NCI-H2227 (cell line): ENCODE data around the gene HEXD.

Experiments used
- DNase-seq: peaks from one replicate; lab custom pipeline; 2025; ENCODE audit not compliant: unreplicated experiment; lab: John Stamatoyannopoulos, UW

Gene HEXD

DNA sequence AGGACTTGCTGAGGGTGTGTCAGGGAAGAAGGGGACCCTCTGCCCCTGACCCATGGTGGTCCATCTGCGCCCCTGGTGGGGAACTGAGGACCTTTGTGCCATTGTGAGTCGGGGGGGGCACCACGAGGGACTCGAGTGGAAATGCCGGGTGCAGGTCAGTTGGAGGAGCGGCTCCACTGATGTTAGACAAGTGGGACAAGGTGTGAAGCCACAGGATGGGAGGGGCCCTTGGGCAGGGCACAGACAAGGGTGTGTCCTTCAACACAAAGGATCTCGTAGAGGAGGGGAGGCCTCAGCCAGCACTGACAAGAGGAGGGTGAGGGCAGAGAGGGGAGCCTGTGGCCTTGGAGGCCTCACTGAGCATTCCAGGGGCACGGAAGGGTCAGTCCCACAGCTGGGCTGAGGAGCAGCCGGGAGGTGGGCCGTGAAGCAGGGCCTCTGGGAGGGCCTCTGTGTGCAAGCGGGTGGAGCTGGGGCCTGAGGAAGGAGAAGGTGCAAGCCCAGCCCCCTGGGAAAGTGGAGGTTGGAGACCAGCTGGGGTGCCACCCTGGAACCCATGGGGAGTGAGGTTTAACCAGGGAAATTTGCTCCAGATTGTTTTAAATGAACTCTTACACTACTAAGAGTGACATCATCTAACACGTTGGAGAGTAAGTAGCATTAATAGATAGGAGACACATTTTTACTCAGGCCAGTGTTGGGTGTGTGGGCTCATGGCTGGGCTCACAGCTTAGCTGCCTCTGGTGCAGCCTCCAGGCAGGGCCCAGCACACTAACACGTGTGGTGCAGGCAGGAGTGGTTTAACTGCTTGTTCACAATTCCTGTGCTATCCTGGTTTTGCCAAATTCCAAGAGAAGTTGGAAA is 68.3 kb downstream of the HEXD start:
- no peak for DNase-seq

DNA sequence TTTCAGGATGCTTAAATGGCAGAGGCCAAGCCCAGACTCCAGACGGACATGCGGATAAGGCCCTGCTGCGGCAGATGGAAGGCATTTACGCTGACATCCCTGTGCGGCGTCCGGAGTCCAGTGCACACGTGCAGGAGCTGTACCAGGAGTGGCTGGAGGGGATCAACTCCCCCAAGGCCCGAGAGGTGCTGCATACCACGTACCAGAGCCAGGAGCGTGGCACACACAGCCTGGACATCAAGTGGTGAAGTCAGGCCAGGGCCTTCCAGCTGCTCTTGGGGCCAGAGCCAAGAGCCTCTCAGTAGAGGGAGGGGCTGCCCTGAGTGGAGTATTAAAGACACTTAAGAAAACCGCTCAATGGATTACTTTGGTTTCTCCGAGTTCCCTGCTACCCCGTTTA is 69.8 kb downstream of the HEXD start:
- DNase-seq: no peak

DNA sequence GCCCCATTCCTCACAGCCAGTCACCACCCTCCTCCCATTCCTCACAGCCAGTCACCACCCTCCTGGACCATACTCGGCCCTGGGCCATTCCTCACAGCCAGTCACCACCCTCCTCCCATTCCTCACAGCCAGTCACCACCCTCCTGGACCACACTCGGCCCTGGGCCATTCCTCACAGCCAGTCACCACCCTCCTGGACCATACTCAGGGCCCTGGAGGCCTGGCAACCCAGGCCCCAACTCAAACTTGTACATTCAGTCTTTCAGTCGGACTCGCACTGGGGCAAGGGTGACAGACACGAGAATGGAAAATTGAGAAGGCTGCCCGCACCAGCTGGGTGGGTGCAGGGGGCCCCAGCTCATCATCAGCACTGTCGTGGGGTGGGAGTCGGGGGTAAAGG is 71.0 kb downstream of the HEXD start:
- DNase-seq: no peak

DNA sequence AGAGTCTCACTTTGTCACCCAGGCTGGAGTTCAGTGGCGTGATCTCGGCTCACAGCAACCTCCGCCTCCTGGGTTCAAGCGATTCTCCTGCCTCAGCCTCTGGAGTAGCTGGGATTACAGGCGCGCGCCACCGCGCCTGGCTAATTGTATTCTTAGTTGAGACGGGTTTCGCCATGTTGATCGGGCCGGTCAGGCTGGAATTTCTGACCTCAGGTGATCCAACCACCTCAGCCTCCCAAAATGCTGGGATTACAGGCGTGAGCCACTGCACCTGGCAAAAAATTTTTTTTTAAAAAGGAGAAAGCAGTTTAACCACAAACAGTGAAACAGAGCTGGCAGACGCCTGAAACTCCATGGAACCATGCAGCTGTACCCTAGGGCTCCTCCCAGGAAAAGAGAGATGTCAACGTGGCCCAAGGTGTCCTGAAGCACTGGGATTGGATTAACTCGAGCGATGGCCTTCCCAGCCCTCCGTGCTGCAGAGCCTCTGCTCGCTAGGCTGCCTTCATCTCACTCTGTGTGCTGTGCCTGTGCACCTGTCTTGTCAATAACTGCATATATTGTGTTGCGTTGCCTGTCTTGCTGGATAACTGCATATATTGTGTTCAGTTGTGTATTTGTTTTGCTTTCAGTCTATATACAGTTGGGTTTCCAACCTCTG is 71.8 kb downstream of the HEXD start:
- no peak for DNase-seq

DNA sequence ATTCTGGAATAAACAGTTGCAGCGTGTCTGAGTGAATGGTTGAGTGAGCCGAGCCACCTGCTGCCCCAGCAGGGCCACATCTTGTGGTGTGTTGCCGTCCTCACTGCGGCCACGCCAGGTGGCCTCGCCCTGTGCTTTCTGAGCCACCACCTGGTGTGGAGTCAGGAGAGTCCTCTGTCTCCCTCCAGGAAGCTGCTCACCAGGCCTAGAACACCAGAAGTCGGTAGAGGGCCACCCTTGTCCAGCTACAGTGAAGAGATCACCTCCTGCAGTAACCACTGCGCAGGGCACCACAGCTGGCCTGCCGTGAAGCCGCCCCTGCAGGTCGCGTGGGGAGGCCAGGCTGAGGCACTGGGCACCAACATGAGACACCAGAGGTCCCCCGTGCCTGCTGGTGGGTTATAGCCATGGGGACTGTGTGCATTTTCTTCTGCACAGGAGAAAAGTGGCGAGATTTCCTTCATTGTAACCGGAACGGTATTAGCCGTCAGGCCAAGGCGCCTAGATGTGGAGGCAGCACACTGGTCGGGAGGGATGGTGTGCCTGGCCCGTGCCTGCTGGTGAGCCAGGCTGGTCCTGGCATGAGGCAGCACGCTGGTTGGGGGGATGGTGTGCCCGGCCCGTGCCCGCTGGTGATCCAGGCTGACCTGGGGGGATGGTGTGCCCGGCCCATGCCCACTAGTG is 72.5 kb downstream of the HEXD start:
- DNase-seq: no peak

DNA sequence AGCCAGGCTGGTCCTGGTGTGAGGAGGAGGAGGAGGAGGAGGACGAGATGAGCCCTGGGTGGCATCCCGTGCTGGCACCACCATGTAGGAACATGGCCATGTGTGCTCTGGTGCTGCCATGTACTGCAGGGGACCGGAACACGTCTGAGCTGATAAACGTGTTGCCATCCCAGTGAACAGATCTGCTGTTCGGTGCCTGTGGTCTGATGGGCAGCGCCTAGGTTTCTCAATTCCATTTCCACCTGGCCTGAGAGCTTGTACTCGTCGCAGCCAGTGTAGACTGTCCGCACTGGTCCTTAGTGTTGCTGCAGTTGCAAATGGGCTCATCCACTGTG is 73.0 kb downstream of the HEXD start:
- no peak for DNase-seq

DNA sequence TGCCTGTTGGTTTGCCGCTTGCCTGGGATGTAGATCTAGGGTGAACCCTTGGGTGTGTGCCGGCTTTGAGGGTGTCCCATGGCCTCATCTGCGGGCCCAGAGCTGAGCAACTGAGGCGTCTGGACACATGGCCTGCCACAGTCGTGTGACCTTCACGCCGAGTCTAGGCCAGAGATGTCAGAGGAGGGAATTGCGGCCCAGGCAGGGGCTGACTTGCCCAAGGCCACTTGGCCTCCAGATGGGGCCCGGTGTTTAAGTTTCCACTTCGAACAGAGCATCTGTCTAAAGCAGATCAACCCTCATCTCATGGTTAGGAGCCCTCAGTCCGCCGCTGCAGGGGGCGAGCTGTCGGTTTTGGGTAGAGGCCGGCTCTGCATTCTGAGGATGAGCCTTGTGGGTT is 73.4 kb downstream of the HEXD start:
- no peak for DNase-seq
